GM12878 (cell line): Measurements from ENCODE around the gene SEMG1. TPM values are rescaled to one million over a fixed set of nuclear protein-coding genes. Genes with fewer than 3 reads are reported as not detected.

ENCODE experiments used
- ATAC-seq: fragments of 200-7000 bp; cut with Tn5 transposase; 3 replicates; pipeline ENCODE4 v1.9.1; 2020; ENCODE audit warnings: mild to moderate bottlenecking, moderate library complexity
- BruUV-seq: library from RNA; stranded (reverse); fragments of 400-500 nt; replicated peaks from 2 replicates; lab custom pipeline; 2021; lab: Mats Ljungman, UMichigan
- CTCF ChIA-PET: fragments of 300-600 bp; sonication (Branson Sonifier 250); formaldehyde crosslinking; extraction: SDS; loops from one replicate; lab custom pipeline; 2021; ENCODE audit warnings: inconsistent platforms; lab: Yijun Ruan, JAX
- POLR2A ChIA-PET: fragments of 350-600 bp; formaldehyde crosslinking; extraction: SDS; loops from one replicate; lab custom pipeline; 2021; ENCODE audit warnings: inconsistent platforms; lab: Charles Lee
- RAD21 ChIA-PET: fragments of 300-600 bp; sonication (Branson Sonifier 250); formaldehyde crosslinking; loops from one replicate; lab custom pipeline; 2023; ENCODE audit warnings: antibody characterized with exemption; ENCODE audit not compliant: unreplicated experiment; lab: Charles Lee
- SMC1A ChIA-PET: fragments of 300-600 bp; sonication (Branson Sonifier 250); formaldehyde crosslinking; loops from one replicate; lab custom pipeline; 2023; ENCODE audit not compliant: unreplicated experiment, uncharacterized antibody; lab: Charles Lee
- DNase-seq: peaks from one replicate; pipeline ENCODE4 v3.0.0-alpha.2; 2011; ENCODE audit warnings: low read depth, low spot score
- FAIRE-seq: peaks from 3 replicates; lab custom pipeline; 2011; peaks lifted over from hg19 to GRCh38; lab: Jason Lieb, UNC
- H2AFZ ChIP-seq: 2 replicates; pipeline ENCODE4 v1.6.0; 2011; ENCODE audit warnings: low read depth, low read length, control low read depth; ENCODE audit not compliant: control insufficient read depth
- H3K27ac ChIP-seq: 2 replicates; pipeline ENCODE4 v1.5.1; 2011; ENCODE audit warnings: control low read depth; ENCODE audit not compliant: control insufficient read depth, insufficient read depth
- H3K27me3 ChIP-seq, 2 experiments: replicated peaks in 1 of 2; 2 replicates each; pipeline versions ENCODE4 v1.6.0 to v1.6.1; 2011; ENCODE audit warnings: low read length in 1 of 2; ENCODE audit not compliant: control insufficient read depth in 2 of 2, insufficient read depth in 2 of 2
- H3K36me3 ChIP-seq, 2 experiments: 2 replicates each; pipeline ENCODE4 v1.5.1; 2011; ENCODE audit warnings: low read length in 1 of 2; ENCODE audit not compliant: control insufficient read depth in 2 of 2, insufficient read depth in 2 of 2
- H3K4me1 ChIP-seq: 2 replicates; pipeline ENCODE4 v1.6.1; 2011; ENCODE audit warnings: mild to moderate bottlenecking, low read length, moderate library complexity, mixed read lengths; ENCODE audit not compliant: control insufficient read depth, insufficient read depth
- H3K4me2 ChIP-seq: 2 replicates; pipeline ENCODE4 v1.6.0; 2011; ENCODE audit warnings: control low read depth; ENCODE audit not compliant: control insufficient read depth, insufficient read depth
- H3K4me3 ChIP-seq: fragments of 200-600 bp; sonication (generic); 2 replicates; pipeline ENCODE4 v1.5.1; 2016
- H3K79me2 ChIP-seq: 2 replicates; pipeline ENCODE4 v1.6.0; 2011; ENCODE audit warnings: low read length; ENCODE audit not compliant: control insufficient read depth, insufficient read depth
- H3K9ac ChIP-seq: 2 replicates; pipeline ENCODE4 v1.8.0; 2011; ENCODE audit warnings: low read length, control low read depth, mixed read lengths; ENCODE audit not compliant: control insufficient read depth, insufficient read depth
- H3K9me3 ChIP-seq: replicated peaks from 3 replicates; pipeline ENCODE4 v1.5.1; 2011; ENCODE audit warnings: mild to moderate bottlenecking, low read length; ENCODE audit not compliant: control insufficient read depth, insufficient read depth
- H4K20me1 ChIP-seq: 2 replicates; pipeline ENCODE4 v1.6.0; 2011; ENCODE audit not compliant: control insufficient read depth, insufficient read depth
- CBX5 ChIP-seq: sonication (generic); IDR thresholded peaks from 2 replicates; pipeline ENCODE4 v1.6.1; 2016; ENCODE audit warnings: low read depth, moderate library complexity, mild to moderate bottlenecking, inconsistent platforms
- CHD2 ChIP-seq: IDR thresholded peaks from 2 replicates; pipeline ENCODE4 v1.6.1; 2011; ENCODE audit warnings: low read depth, low read length, improper control_type of control experiment, borderline replicate concordance
- CHD4 ChIP-seq: fragments of 200-600 bp; sonication (generic); IDR thresholded peaks from 2 replicates; pipeline ENCODE4 v1.6.1; 2016; ENCODE audit warnings: mild to moderate bottlenecking
- CTCF ChIP-seq, 3 experiments: IDR thresholded peaks in 2 of 3; conservative IDR thresholded peaks in 1 of 3; 2 replicates each; pipeline ENCODE4 v1.5.1; 2011; ENCODE audit warnings: low read depth in 3 of 3, low read length in 3 of 3, mild to moderate bottlenecking in 3 of 3, control low read depth in 2 of 3, moderate library complexity in 2 of 3, inconsistent platforms in 1 of 3, mixed read lengths in 1 of 3; ENCODE audit not compliant: control insufficient read depth in 2 of 3, insufficient read depth in 1 of 3; ENCODE audit errors: extremely low read depth in 1 of 3
- HSF1 ChIP-seq: fragments of 150-350 bp; IDR thresholded peaks from 2 replicates; pipeline ENCODE4 v1.6.1; 2014; ENCODE audit warnings: mild to moderate bottlenecking, low read depth, low read length
- NBN ChIP-seq: fragments of 450-650 bp; IDR thresholded peaks from 2 replicates; pipeline ENCODE4 v1.6.1; 2016
- RB1 ChIP-seq: fragments of 450-650 bp; formaldehyde crosslinking; IDR thresholded peaks from 2 replicates; pipeline ENCODE4 v1.6.1; 2017; ENCODE audit warnings: mild to moderate bottlenecking, borderline replicate concordance
- RELA ChIP-seq: fragments of 450-650 bp; IDR thresholded peaks from 2 replicates; pipeline ENCODE4 v1.8.0; 2014; ENCODE audit warnings: borderline replicate concordance; ENCODE audit not compliant: partially characterized antibody
- SIX5 ChIP-seq: IDR thresholded peaks from 2 replicates; pipeline ENCODE4 v1.6.1; 2011; ENCODE audit warnings: mild to moderate bottlenecking, low read depth, low read length, moderate library complexity; ENCODE audit not compliant: severe bottlenecking
- in situ Hi-C: fragments of 300-500 bp; cut with MboI; formaldehyde crosslinking; loops from 9 replicates; pipeline ENCODE4 v1.14.3; 2018; ENCODE audit warnings: mixed read lengths
- intact Hi-C: fragments of 100-400 bp; cut with micrococcal nuclease; formaldehyde crosslinking; loops from one replicate; pipeline ENCODE4 v1.14.2; 2022; ENCODE audit not compliant: unreplicated experiment
- polyA plus RNA-seq, 11 experiments: library from polyadenylated mRNA; depleted of rRNA in 4 of 11; unstranded in 6 of 11; stranded (reverse) in 5 of 11; fragments of >200 nt; fragmentation: Nextera tagmentation in 4 of 11; fragmentation: Illumina TruSeq in 1 of 11; extraction: Ambion mirVana in 4 of 11; extraction: Trizol in 1 of 11; gene quantifications; 1 replicate in 1 of 11; 2 replicates in 10 of 11; pipeline versions ENCODE4 v1.2.1 to v1.2.3, GENCODE V29; 2011 to 2016; ENCODE audit warnings: inconsistent platforms in 2 of 11, missing spikeins in 2 of 11, low read depth in 1 of 11
- total RNA-seq, 4 experiments: library from RNA; depleted of rRNA in 3 of 4; stranded (reverse); fragments of >200 nt in 3 of 4; fragmentation: Illumina TruSeq in 1 of 4; extraction: Trizol in 1 of 4; gene quantifications; 2 replicates each; pipeline versions ENCODE4 v1.2.1 to v1.2.3, GENCODE V29; 2013 to 2021
- TF ChIP-seq, protein P1 (sequence below): IDR thresholded peaks from 2 replicates; pipeline ENCODE4 v1.6.1; 2012; ENCODE audit warnings: low read depth, low read length, improper control_type of control experiment
- TF ChIP-seq, protein P2 (sequence below): IDR thresholded peaks from 2 replicates; pipeline ENCODE4 v1.6.1; 2012; ENCODE audit warnings: mild to moderate bottlenecking, low read depth, low read length

SEMG1 gene
- total and polyA plus RNA-seq, 10 of the 15 experiments (the other 5 are each of a cell fraction or from before 2014, with no cell fraction given), result not detected

DNA sequence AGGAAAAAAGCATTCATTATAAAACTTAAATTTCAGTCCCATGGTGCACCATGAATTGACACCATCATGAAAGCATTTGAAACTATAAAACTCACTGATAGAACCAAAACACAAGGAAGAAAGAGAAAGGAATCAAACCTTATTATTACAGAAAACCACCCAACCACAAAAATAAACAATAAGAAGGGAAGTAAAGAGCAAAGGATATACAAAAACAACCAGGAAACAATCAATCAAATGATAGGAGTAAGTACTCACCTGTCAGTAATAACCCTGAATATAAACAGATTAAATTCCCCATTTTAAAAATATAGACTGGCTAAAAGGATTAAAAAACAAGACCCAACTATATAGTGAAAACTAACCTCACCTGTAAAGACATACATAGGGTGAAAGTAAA, 41.8 kb downstream of the SEMG1 start:
- no peak overlapping the region for H3K4me2 ChIP-seq
- DNase-seq (no peak), FAIRE-seq (no peak)
- SMC1A ChIA-PET, result no interaction called here
- H3K27me3 ChIP-seq, result peaks cover 0 to 12% of the 10 kb centered on the region in 2 experiments; a peak in 3 of 4 replicates
- POLR2A ChIA-PET, result no interaction called here
- no peak overlapping the region for H2AFZ ChIP-seq
- no peaks in the 10 kb centered on the region for H3K36me3 ChIP-seq
- BruUV-seq, result no TSS peak
- H3K79me2 ChIP-seq, result no peaks in the 10 kb centered on the region
- no peak overlapping the region for H3K27ac ChIP-seq
- no peaks in the 10 kb centered on the region for H3K4me1 ChIP-seq
- in situ Hi-C loops, result no loop called here
- no peak overlapping the region for H3K9ac ChIP-seq
- RAD21 ChIA-PET, result no interaction called here
- CTCF ChIA-PET, result no interaction called here
- H3K4me3 ChIP-seq, result no peak overlapping the region
- TF ChIP-seq RELA (no peak), CHD2 (no peak), HSF1 (no peak), CBX5 (no peak), CTCF (IDR thresholded peaks at IDR 0.05 in 2 of 3, conservative IDR thresholded peaks at IDR 0.05 in 1 of 3; ENCODE audit: control insufficient read depth in 2 of 3, extremely low read depth in 1 of 3, insufficient read depth in 1 of 3, low read depth in 3 of 3, low read length in 3 of 3) (no peak), NBN (no peak), SIX5 (no peak), CHD4 (no peak), RB1 (no peak)
- TF ChIP-seq, protein P1, sequence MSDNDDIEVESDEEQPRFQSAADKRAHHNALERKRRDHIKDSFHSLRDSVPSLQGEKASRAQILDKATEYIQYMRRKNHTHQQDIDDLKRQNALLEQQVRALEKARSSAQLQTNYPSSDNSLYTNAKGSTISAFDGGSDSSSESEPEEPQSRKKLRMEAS, result no peak
- TF ChIP-seq, protein P2, sequence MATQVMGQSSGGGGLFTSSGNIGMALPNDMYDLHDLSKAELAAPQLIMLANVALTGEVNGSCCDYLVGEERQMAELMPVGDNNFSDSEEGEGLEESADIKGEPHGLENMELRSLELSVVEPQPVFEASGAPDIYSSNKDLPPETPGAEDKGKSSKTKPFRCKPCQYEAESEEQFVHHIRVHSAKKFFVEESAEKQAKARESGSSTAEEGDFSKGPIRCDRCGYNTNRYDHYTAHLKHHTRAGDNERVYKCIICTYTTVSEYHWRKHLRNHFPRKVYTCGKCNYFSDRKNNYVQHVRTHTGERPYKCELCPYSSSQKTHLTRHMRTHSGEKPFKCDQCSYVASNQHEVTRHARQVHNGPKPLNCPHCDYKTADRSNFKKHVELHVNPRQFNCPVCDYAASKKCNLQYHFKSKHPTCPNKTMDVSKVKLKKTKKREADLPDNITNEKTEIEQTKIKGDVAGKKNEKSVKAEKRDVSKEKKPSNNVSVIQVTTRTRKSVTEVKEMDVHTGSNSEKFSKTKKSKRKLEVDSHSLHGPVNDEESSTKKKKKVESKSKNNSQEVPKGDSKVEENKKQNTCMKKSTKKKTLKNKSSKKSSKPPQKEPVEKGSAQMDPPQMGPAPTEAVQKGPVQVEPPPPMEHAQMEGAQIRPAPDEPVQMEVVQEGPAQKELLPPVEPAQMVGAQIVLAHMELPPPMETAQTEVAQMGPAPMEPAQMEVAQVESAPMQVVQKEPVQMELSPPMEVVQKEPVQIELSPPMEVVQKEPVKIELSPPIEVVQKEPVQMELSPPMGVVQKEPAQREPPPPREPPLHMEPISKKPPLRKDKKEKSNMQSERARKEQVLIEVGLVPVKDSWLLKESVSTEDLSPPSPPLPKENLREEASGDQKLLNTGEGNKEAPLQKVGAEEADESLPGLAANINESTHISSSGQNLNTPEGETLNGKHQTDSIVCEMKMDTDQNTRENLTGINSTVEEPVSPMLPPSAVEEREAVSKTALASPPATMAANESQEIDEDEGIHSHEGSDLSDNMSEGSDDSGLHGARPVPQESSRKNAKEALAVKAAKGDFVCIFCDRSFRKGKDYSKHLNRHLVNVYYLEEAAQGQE, result no peak
- TF ChIP-seq, all 136 proteins: peak for 0
- Histone ChIP-seq H4K20me1 (no peaks in the 10 kb centered on the region), H3K9me3 (no peaks in the 10 kb centered on the region)
- intact Hi-C loops, result no loop called here
- no peak for ATAC-seq
